Measurements from ENCODE around the gene ZNF524.

Gene ZNF524

GRCh38 chr19:55599842-55600661 is at the start of gene ZNF524:
Gene ZNF524, plus strand, starts transcription at chr19:55600288. Its CDS starts 1,825 bp downstream, at chr19:55602113.
- DNase-seq: peak; percentile 94
- Histone ChIP-seq H3K4me3 (ENCODE audit: low read depth in 1 of 2, low read length in 2 of 2) (peak within 1 kb of the TSS; percentile 66 to 76), H3K4me2 (ENCODE audit: insufficient read depth, low read length) (peak within 1 kb of the TSS; percentile 93), H4K20me1 (ENCODE audit: insufficient read depth, low read length) (no peaks in the 10 kb centered on the region), H3K27ac (ENCODE audit: low read length) (peak within 1 kb of the TSS; percentile 99), H3K79me2 (ENCODE audit: insufficient read depth, low read length) (peaks cover 17% of the 10 kb centered on the region), H3K4me1 (ENCODE audit: insufficient read depth, low read length) (peaks cover 41% of the 10 kb centered on the region), H3K27me3 (ENCODE audit: insufficient read depth, low read length, poor library complexity) (no peaks in the 10 kb centered on the region), H2AFZ (ENCODE audit: low read depth, low read length) (peak within 1 kb of the TSS; percentile 83), H3K9me3 (ENCODE audit: insufficient read depth, low read length, severe bottlenecking) (no peaks in the 10 kb centered on the region), H3K36me3 (ENCODE audit: insufficient read depth, low read length) (peaks cover 27% of the 10 kb centered on the region), H3K9ac (ENCODE audit: low read depth, low read length) (peak within 1 kb of the TSS; percentile 99)
- no peak for TF ChIP-seq EZH2 (IDR thresholded peaks at IDR 0.05; ENCODE audit: borderline replicate concordance, low read depth, low read length, severe bottlenecking)
- TF ChIP-seq CTCF (IDR thresholded peaks at IDR 0.05; ENCODE audit: borderline replicate concordance, extremely low read depth, low read length, poor library complexity, severe bottlenecking): no peak
- peak; percentile 65 for ATAC-seq (ENCODE audit: insufficient read depth, low read depth)

GRCh38 chr19:55550321-55550650 is 49.8 kb upstream of the ZNF524 start:
- Histone ChIP-seq H3K4me3 (ENCODE audit: low read depth in 1 of 2, low read length in 2 of 2) (no peak overlapping the region), H3K27ac (ENCODE audit: low read length) (no peak overlapping the region)
- no peak for ATAC-seq (ENCODE audit: insufficient read depth, low read depth)

GRCh38 chr19:55552206-55552605 is 47.9 kb upstream of the ZNF524 start:
- no peaks in the 10 kb centered on the region for H3K9me3 ChIP-seq (ENCODE audit: insufficient read depth, low read length, severe bottlenecking)
- no peaks in the 10 kb centered on the region for H3K4me1 ChIP-seq (ENCODE audit: insufficient read depth, low read length)
- H4K20me1 ChIP-seq (ENCODE audit: insufficient read depth, low read length): no peaks in the 10 kb centered on the region
- no peak overlapping the region for H2AFZ ChIP-seq (ENCODE audit: low read depth, low read length)
- no peaks in the 10 kb centered on the region for H3K79me2 ChIP-seq (ENCODE audit: insufficient read depth, low read length)
- H3K27ac ChIP-seq (ENCODE audit: low read length): no peak overlapping the region
- no peak for ATAC-seq (ENCODE audit: insufficient read depth, low read depth)
- DNase-seq: no peak
- H3K36me3 ChIP-seq (ENCODE audit: insufficient read depth, low read length): no peaks in the 10 kb centered on the region
- no peak overlapping the region for H3K9ac ChIP-seq (ENCODE audit: low read depth, low read length)
- H3K27me3 ChIP-seq (ENCODE audit: insufficient read depth, low read length, poor library complexity): no peaks in the 10 kb centered on the region
- H3K4me2 ChIP-seq (ENCODE audit: insufficient read depth, low read length): no peak overlapping the region
- H3K4me3 ChIP-seq (ENCODE audit: low read depth in 1 of 2, low read length in 2 of 2): no peak overlapping the region
- TF ChIP-seq EZH2 (IDR thresholded peaks at IDR 0.05; ENCODE audit: borderline replicate concordance, low read depth, low read length, severe bottlenecking) (no peak), CTCF (IDR thresholded peaks at IDR 0.05; ENCODE audit: borderline replicate concordance, extremely low read depth, low read length, poor library complexity, severe bottlenecking) (no peak)

More at GRCh38 chr19:55550321-55550650, 49.8 kb upstream of the ZNF524 start:
- no peak overlapping the region for H2AFZ ChIP-seq (ENCODE audit: low read depth, low read length)
- no peak overlapping the region for H3K4me2 ChIP-seq (ENCODE audit: insufficient read depth, low read length)
- no peaks in the 10 kb centered on the region for H3K27me3 ChIP-seq (ENCODE audit: insufficient read depth, low read length, poor library complexity)
- H3K79me2 ChIP-seq (ENCODE audit: insufficient read depth, low read length): no peaks in the 10 kb centered on the region
- no peaks in the 10 kb centered on the region for H3K9me3 ChIP-seq (ENCODE audit: insufficient read depth, low read length, severe bottlenecking)
- H4K20me1 ChIP-seq (ENCODE audit: insufficient read depth, low read length): no peaks in the 10 kb centered on the region
- no peak for DNase-seq
- H3K9ac ChIP-seq (ENCODE audit: low read depth, low read length): no peak overlapping the region
- no peaks in the 10 kb centered on the region for H3K4me1 ChIP-seq (ENCODE audit: insufficient read depth, low read length)
- no peak for TF ChIP-seq CTCF (IDR thresholded peaks at IDR 0.05; ENCODE audit: borderline replicate concordance, extremely low read depth, low read length, poor library complexity, severe bottlenecking)
- TF ChIP-seq EZH2 (IDR thresholded peaks at IDR 0.05; ENCODE audit: borderline replicate concordance, low read depth, low read length, severe bottlenecking): no peak
- H3K36me3 ChIP-seq (ENCODE audit: insufficient read depth, low read length): no peaks in the 10 kb centered on the region

All from DND-41 (cell line).